HG03159 (cell line): ENCODE measurements around the gene LPIN1.

Experiments
- ATAC-seq: cut with Tn5 transposase; IDR thresholded peaks from one replicate; pipeline ENCODE4 v1.9.1; 2021; ENCODE audit warnings: mild to moderate bottlenecking, moderate library complexity; ENCODE audit not compliant: unreplicated experiment

LPIN1 gene

DNA sequence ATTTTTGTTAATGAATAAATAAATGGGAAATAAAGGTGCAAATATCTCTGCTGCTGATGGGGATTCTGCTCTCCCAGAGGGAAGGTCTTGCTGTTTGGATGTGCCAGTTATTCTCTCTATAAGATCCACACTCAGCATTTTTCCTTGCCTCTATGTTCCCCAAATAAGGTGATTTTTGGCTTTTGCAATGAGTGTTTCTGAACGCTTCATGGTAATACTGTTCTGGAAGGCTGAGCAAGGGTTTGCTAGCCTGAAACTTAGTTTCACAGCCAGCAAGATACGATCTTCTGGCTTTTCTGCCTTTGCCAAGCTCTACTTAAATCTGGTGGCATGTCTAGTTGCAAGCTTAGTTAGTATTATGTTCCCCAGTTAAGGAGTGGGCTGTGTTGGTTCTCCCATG lies 114.6 kb downstream of the LPIN1 start:
- no peak for ATAC-seq

DNA sequence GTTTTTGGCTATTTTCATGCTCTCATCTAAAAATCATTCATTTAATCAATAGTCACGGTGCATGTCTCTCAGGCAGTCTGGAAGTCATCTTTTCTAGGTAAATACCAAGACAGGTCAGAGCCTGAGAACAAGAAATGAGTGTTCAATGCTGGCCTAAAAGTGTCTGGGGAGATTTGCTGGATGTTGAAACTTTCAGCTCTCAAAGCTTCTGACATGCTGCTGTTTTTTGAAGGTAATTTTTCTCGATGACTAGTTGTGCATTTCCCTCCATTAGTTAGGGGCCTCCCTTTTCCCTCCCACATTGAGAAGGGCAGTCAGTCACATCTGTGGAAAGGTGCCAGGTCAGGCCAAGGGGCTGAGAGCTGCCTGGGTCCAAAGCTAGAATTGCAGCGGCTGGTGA lies 115.6 kb downstream of the LPIN1 start:
- ATAC-seq: no peak

- ATAC-seq: peak; percentile 37
Measured at GRCh38 chr2:11863103-11863502, 116.7 kb downstream of the LPIN1 start.

DNA sequence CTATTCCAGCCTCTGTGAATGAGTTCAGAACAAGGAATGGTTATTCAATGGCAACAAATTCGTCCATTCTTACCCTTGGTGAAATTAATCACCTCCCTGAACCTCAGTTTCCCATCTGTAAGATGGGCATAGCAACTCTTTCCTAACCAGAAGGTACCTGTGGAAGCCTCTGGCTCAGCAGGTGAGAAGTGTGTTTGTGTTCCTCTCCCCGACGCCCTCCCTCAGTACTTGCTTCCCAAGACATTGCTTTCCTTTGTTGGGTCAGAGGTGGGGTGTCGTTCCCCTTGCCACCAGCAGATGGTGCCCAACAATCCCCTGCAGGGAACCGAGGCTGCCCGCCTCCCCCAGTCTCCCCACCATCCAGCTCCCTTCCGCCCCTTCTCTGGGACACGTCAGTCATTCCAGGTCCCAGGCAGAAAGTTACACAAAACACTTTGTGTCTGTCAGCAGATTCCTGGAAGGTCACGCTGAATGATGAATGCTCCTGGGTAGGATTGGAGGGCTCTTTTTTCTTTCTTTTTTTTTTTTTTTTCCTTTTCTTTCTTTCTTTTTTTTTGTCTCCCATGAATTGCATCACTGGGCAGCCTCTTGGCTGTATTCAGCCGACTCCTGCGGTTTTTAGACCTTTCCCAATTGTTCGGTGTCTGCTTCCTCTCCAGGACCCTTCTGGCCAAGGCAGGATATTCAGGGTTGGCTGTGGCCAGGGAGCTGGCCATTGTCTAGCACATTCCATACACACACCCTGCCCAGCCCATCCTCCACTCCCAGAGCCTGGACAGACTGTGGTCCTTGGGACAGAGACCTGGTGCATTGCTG lies 117.3 kb downstream of the LPIN1 start:
- peak; percentile 45 for ATAC-seq

- no peak for ATAC-seq
Measured at GRCh38 chr2:11864724-11865123, 118.3 kb downstream of the LPIN1 start.

- no peak for ATAC-seq
Measured at GRCh38 chr2:11865378-11865777, 118.9 kb downstream of the LPIN1 start.

DNA sequence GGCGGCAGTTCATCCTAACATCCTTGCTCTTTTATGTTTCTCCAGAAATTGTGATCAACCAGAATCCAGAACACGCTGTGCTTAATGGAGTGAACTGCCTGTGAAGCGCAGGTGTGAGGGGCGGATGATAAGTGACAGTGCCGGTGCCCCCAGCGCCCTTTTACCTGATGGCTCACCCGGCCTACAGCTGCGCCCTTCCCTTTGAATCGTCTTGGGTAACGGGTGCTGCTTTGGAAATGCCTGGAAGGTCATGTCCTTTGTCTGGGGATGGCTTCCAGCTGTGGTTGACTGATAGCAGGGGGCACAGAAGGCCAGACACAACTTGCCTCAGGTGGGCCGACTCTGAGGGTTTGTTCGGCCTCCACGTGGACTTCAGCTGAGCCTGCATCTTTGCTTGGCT lies 119.4 kb downstream of the LPIN1 start:
- ATAC-seq: no peak

DNA sequence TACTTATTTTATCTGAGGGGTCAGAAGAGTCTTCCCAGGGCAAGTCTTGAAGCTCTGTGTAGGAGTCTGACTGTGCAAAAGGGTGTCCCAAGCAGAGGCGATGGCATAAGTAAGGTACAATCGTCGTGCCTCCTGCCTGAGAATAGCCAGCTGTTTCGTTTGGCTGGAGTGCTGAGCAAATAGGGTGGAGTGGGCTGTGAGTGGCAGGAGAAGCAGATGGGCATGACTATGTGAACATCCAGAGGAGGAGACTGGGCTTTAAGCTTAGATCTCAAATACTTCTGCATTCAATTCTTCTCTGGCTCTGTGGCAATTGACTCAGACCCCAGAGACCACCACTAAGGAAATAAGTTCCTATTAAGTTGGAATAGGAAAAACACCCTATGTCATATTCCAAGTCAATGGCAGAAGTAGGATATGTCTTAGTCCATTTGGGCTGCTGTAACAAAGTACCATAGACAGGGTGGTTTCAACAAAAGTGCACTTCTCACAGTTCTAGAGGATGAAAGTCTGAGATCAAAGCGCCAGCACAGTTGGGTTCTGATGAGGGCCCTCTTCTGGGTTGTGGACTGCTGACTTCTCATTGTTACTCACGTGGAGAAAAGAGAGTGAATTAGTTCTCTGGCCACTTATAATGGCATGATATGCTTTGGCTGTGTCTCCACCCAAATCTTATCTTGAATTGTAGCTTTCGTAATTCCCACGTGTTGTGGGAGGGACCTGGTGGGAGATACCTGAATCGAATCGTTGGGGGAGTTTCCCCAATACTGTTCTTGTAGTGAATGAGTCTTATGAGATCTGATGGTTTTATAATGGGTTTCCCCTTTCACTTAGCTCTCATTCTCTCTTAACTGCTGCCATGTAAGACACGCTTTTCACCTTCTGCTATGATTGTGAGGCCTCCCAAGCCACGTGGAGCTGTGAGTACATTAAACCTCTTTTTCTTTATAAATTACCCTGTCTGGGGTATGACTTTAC lies 120.2 kb downstream of the LPIN1 start:
- peak; percentile 38 for ATAC-seq

DNA sequence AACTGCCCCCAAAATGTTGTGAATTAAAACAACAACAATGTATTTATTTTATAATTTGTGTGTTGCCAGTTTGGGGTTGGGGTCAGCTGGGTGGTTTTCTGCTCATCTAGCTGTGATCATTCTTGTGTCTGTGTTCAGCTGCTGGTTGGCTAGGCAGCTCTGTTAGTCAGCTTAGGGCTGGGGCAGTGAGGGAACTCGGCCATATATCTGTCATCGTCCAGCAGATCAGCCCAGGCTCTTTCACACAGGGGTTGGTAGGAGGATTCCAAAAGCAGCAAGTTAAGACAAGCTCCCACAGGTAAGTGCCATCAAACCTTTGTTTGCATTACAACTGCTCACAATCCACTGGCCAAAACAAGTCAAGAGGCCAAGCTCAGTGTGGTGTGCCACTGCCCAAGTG lies 121.5 kb downstream of the LPIN1 start:
- no peak for ATAC-seq

GRCh38 chr2:11869391-11869991 lies 123.1 kb downstream of the LPIN1 start:
- no peak for ATAC-seq

GRCh38 chr2:11870064-11870463 lies 123.6 kb downstream of the LPIN1 start:
- no peak for ATAC-seq

GRCh38 chr2:11870584-11870983 lies 124.2 kb downstream of the LPIN1 start:
- ATAC-seq: no peak

- no peak for ATAC-seq
Measured at GRCh38 chr2:11871421-11871820, 125.0 kb downstream of the LPIN1 start.

- ATAC-seq: no peak
Measured at GRCh38 chr2:11872247-11872947, 126.0 kb downstream of the LPIN1 start.

- no peak for ATAC-seq
Measured at GRCh38 chr2:11872948-11873269, 126.5 kb downstream of the LPIN1 start.

DNA sequence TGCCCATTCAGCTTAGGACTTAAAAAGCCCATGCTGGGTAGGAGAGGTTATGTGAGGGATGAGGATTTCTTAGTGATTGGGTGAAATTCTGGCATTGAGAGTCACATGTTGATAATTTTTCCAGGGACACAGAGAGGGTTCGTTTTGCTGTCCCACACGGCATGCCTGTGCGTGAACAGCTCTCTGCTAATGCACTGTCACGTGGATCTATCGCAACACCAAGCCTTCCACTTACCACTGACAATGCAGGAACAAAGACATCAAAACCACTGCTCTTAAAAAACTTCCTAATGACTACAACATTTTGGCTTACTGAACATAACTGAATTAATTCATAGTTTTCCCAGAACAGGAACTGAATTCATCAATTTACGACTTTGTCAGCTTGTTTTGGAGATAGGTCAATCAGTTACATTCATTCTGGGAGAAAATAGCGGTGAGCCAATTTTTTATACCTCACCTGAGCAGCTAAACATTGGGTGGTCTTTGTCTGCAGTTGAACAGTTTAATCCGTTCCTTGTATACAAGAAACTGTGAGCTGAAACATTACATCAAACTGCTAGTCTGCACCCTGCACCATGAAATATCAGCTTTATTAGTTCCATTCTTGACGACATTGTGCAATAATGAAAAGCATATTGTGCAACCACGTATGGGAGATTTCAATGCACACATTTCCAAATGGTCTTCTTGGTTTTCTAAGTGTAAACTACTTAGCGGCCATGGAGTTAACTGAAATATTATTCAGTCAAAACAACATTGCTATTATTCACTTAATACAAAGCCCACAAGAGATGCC lies 127.1 kb downstream of the LPIN1 start:
- ATAC-seq: no peak

GRCh38 chr2:11874861-11875260 lies 128.4 kb downstream of the LPIN1 start:
- no peak for ATAC-seq

DNA sequence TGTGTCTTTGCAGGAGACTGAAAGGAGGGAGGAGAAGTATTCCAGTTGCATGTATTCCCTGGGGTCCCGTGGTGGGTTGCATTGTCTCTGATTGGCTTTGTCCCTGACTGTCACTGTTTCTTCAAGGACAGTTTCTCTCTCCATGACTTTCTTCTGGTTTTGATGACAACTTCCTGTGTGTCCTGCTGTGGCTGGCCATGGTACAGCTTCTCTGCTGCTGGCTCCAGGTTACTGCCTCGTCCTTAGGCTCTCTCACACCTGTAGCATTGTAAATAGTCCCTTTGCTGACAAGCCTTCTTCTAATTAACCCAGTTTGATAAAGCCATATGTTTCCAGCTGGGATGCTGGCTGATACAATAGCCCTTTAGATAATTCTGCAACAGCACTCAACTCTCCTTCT lies 129.0 kb downstream of the LPIN1 start:
- no peak for ATAC-seq

DNA sequence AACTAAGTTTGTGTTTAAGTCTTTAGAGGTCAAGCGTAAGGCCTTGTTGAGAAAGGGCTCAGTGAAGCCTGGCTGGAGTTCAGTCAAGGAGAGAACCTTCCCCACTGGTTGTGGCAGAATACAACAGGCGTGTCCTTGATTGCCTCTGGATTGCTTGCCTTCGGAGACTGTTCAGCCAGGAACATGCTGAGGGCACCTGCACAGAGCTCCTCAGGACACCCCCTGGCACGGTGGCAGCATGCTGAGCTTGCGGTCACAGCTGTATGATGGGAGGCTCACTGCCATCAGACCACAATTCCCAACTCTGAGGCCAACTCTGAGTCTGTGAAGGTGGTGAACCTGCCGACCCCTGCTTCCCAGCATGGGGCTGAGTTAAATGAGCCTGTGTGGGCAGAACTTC lies 130.0 kb downstream of the LPIN1 start:
- no peak for ATAC-seq

DNA sequence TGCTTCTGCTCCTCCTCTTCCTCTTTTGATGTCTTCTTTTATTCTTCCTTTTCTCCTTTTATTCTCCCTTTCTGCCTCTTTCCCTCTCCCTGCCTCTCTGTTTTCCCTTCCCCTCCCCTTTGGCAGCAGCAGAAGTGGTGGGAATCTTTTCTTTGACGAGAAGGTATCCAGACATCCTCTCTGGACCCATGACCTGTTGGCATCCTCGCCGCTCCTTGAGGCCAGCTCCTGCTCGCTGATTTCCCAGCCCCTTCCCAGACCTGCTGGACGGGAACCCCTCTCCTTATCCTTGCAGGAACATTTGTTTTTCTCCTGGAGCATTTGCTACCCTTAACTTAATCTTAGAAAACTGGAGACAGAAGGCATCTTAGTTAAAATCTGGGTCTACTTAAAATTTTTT lies 130.5 kb downstream of the LPIN1 start:
- no peak for ATAC-seq
